A549 (cell line): ENCODE data around the gene TXNDC8.

ENCODE experiments used
- ATOH8 ChIP-seq: fragments of 250-450 bp; sonication (Bioruptor Pico); IDR thresholded peaks from 2 replicates; pipeline ENCODE4 v1.5.0; 2020; ENCODE audit warnings: low read depth, mild to moderate bottlenecking, moderate library complexity
- E2F6 ChIP-seq: IDR thresholded peaks from 2 replicates; pipeline ENCODE4 v1.6.1; 2012; ENCODE audit warnings: low read depth, borderline replicate concordance
- HOXB13 ChIP-seq: fragments of 250-450 bp; sonication (Bioruptor Pico); IDR thresholded peaks from 2 replicates; pipeline ENCODE4 v1.5.0; 2020; ENCODE audit warnings: low read depth, mild to moderate bottlenecking, moderate library complexity
- PBX3 ChIP-seq: IDR thresholded peaks from 2 replicates; pipeline ENCODE4 v1.6.1; 2012
- POLR2A ChIP-seq: IDR thresholded peaks from 2 replicates; pipeline ENCODE4 v1.6.1; 2012; ENCODE audit warnings: mild to moderate bottlenecking, low read length
- POLR2AphosphoS2 ChIP-seq: conservative IDR thresholded peaks from 2 replicates; pipeline ENCODE4 v1.6.1; 2012; ENCODE audit warnings: low read length, improper control_type of control experiment, inconsistent platforms
- RAD21 ChIP-seq, 2 experiments: fragments of >200 bp in 1 of 2; sonication (Bioruptor Twin) in 1 of 2; formaldehyde crosslinking in 1 of 2; IDR thresholded peaks in 1 of 2; conservative IDR thresholded peaks in 1 of 2; 2 replicates in 1 of 2; 3 replicates in 1 of 2; pipeline ENCODE4 v1.6.1; 2012 to 2018; ENCODE audit warnings: inconsistent platforms in 1 of 2
- RFX5 ChIP-seq: fragments of 450-650 bp; IDR thresholded peaks from 2 replicates; pipeline ENCODE4 v1.7.1; 2014; ENCODE audit warnings: antibody characterized with exemption, mild to moderate bottlenecking, moderate library complexity
- RNF2 ChIP-seq: fragments of 200-600 bp; sonication (generic); IDR thresholded peaks from 2 replicates; pipeline ENCODE4 v1.6.1; 2016; ENCODE audit warnings: low read depth, mild to moderate bottlenecking, antibody characterized with exemption, moderate library complexity, borderline replicate concordance
- SMC3 ChIP-seq: fragments of >200 bp; sonication (Bioruptor Twin); formaldehyde crosslinking; IDR thresholded peaks from 3 replicates; pipeline ENCODE4 v1.6.1; 2018; ENCODE audit warnings: inconsistent platforms
- TF ChIP-seq, protein P1 (sequence below): fragments of >200 bp; sonication (Bioruptor Twin); formaldehyde crosslinking; IDR thresholded peaks from 3 replicates; pipeline ENCODE4 v1.5.1; 2016

GRCh38 chr9:110307191-110307590, 30.5 kb downstream of the TXNDC8 start:
- TF ChIP-seq ATOH8 (CRISPR knock-in tag) (no peak), POLR2AphosphoS2 (no peak), RNF2 (no peak), SMC3 (no peak), E2F6 (no peak), RAD21 (conservative IDR thresholded peaks at IDR 0.05 in 1 of 2, IDR thresholded peaks at IDR 0.05 in 1 of 2) (no peak), PBX3 (no peak), RFX5 (no peak), HOXB13 (CRISPR knock-in tag) (no peak), POLR2A (no peak)
- TF ChIP-seq, protein P1, sequence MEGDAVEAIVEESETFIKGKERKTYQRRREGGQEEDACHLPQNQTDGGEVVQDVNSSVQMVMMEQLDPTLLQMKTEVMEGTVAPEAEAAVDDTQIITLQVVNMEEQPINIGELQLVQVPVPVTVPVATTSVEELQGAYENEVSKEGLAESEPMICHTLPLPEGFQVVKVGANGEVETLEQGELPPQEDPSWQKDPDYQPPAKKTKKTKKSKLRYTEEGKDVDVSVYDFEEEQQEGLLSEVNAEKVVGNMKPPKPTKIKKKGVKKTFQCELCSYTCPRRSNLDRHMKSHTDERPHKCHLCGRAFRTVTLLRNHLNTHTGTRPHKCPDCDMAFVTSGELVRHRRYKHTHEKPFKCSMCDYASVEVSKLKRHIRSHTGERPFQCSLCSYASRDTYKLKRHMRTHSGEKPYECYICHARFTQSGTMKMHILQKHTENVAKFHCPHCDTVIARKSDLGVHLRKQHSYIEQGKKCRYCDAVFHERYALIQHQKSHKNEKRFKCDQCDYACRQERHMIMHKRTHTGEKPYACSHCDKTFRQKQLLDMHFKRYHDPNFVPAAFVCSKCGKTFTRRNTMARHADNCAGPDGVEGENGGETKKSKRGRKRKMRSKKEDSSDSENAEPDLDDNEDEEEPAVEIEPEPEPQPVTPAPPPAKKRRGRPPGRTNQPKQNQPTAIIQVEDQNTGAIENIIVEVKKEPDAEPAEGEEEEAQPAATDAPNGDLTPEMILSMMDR, result no peak
